GM12878 (cell line): Measurements from ENCODE around the gene CYP26C1. TPM values are rescaled to one million over a fixed set of nuclear protein-coding genes. Genes with fewer than 3 reads are reported as not detected.

Experiments
- ATAC-seq: fragments of 200-7000 bp; cut with Tn5 transposase; 3 replicates; pipeline ENCODE4 v1.9.1; 2020; ENCODE audit warnings: mild to moderate bottlenecking, moderate library complexity
- BruUV-seq: library from RNA; stranded (reverse); fragments of 400-500 nt; replicated peaks from 2 replicates; lab custom pipeline; 2021; lab: Mats Ljungman, UMichigan
- CTCF ChIA-PET: fragments of 300-600 bp; sonication (Branson Sonifier 250); formaldehyde crosslinking; extraction: SDS; loops from one replicate; lab custom pipeline; 2021; ENCODE audit warnings: inconsistent platforms; lab: Yijun Ruan, JAX
- POLR2A ChIA-PET: fragments of 350-600 bp; formaldehyde crosslinking; extraction: SDS; loops from one replicate; lab custom pipeline; 2021; ENCODE audit warnings: inconsistent platforms; lab: Charles Lee
- RAD21 ChIA-PET: fragments of 300-600 bp; sonication (Branson Sonifier 250); formaldehyde crosslinking; loops from one replicate; lab custom pipeline; 2023; ENCODE audit warnings: antibody characterized with exemption; ENCODE audit not compliant: unreplicated experiment; lab: Charles Lee
- SMC1A ChIA-PET: fragments of 300-600 bp; sonication (Branson Sonifier 250); formaldehyde crosslinking; loops from one replicate; lab custom pipeline; 2023; ENCODE audit not compliant: unreplicated experiment, uncharacterized antibody; lab: Charles Lee
- DNase-seq: peaks from one replicate; pipeline ENCODE4 v3.0.0-alpha.2; 2011; ENCODE audit warnings: low read depth, low spot score
- FAIRE-seq: peaks from 3 replicates; lab custom pipeline; 2011; peaks lifted over from hg19 to GRCh38; lab: Jason Lieb, UNC
- H2AFZ ChIP-seq: 2 replicates; pipeline ENCODE4 v1.6.0; 2011; ENCODE audit warnings: low read depth, low read length, control low read depth; ENCODE audit not compliant: control insufficient read depth
- H3K27ac ChIP-seq: 2 replicates; pipeline ENCODE4 v1.5.1; 2011; ENCODE audit warnings: control low read depth; ENCODE audit not compliant: control insufficient read depth, insufficient read depth
- H3K27me3 ChIP-seq, 2 experiments: replicated peaks in 1 of 2; 2 replicates each; pipeline versions ENCODE4 v1.6.0 to v1.6.1; 2011; ENCODE audit warnings: low read length in 1 of 2; ENCODE audit not compliant: control insufficient read depth in 2 of 2, insufficient read depth in 2 of 2
- H3K36me3 ChIP-seq, 2 experiments: 2 replicates each; pipeline ENCODE4 v1.5.1; 2011; ENCODE audit warnings: low read length in 1 of 2; ENCODE audit not compliant: control insufficient read depth in 2 of 2, insufficient read depth in 2 of 2
- H3K4me1 ChIP-seq: 2 replicates; pipeline ENCODE4 v1.6.1; 2011; ENCODE audit warnings: mild to moderate bottlenecking, low read length, moderate library complexity, mixed read lengths; ENCODE audit not compliant: control insufficient read depth, insufficient read depth
- H3K4me2 ChIP-seq: 2 replicates; pipeline ENCODE4 v1.6.0; 2011; ENCODE audit warnings: control low read depth; ENCODE audit not compliant: control insufficient read depth, insufficient read depth
- H3K4me3 ChIP-seq: fragments of 200-600 bp; sonication (generic); 2 replicates; pipeline ENCODE4 v1.5.1; 2016
- H3K79me2 ChIP-seq: 2 replicates; pipeline ENCODE4 v1.6.0; 2011; ENCODE audit warnings: low read length; ENCODE audit not compliant: control insufficient read depth, insufficient read depth
- H3K9ac ChIP-seq: 2 replicates; pipeline ENCODE4 v1.8.0; 2011; ENCODE audit warnings: low read length, control low read depth, mixed read lengths; ENCODE audit not compliant: control insufficient read depth, insufficient read depth
- H3K9me3 ChIP-seq: replicated peaks from 3 replicates; pipeline ENCODE4 v1.5.1; 2011; ENCODE audit warnings: mild to moderate bottlenecking, low read length; ENCODE audit not compliant: control insufficient read depth, insufficient read depth
- H4K20me1 ChIP-seq: 2 replicates; pipeline ENCODE4 v1.6.0; 2011; ENCODE audit not compliant: control insufficient read depth, insufficient read depth
- ATF2 ChIP-seq: IDR thresholded peaks from 2 replicates; pipeline ENCODE4 v1.6.1; 2012; ENCODE audit warnings: low read length, inconsistent platforms
- BCL3 ChIP-seq: IDR thresholded peaks from 2 replicates; pipeline ENCODE4 v1.6.1; 2011; ENCODE audit warnings: borderline replicate concordance, low read depth, mild to moderate bottlenecking, moderate library complexity, low read length; ENCODE audit not compliant: insufficient read depth, poor library complexity, severe bottlenecking
- BHLHE40 ChIP-seq, 2 experiments: fragments of 450-650 bp in 1 of 2; IDR thresholded peaks; 2 replicates each; pipeline ENCODE4 v1.6.1; 2011 to 2017; ENCODE audit warnings: low read depth in 2 of 2, borderline replicate concordance in 1 of 2, improper control_type of control experiment in 1 of 2, low read length in 1 of 2, mild to moderate bottlenecking in 1 of 2
- CHD2 ChIP-seq: IDR thresholded peaks from 2 replicates; pipeline ENCODE4 v1.6.1; 2011; ENCODE audit warnings: low read depth, low read length, improper control_type of control experiment, borderline replicate concordance
- CREM ChIP-seq: IDR thresholded peaks from 2 replicates; pipeline ENCODE4 v1.6.1; 2014; ENCODE audit warnings: antibody characterized with exemption, low read depth
- IKZF1 ChIP-seq: fragments of 450-650 bp; conservative IDR thresholded peaks from 2 replicates; pipeline ENCODE4 v1.6.1; 2017; ENCODE audit warnings: antibody characterized with exemption, mild to moderate bottlenecking
- IKZF2 ChIP-seq, 2 experiments: fragments of 450-650 bp; IDR thresholded peaks; 2 replicates each; pipeline ENCODE4 v1.6.1; 2017; ENCODE audit warnings: mild to moderate bottlenecking in 2 of 2, moderate library complexity in 2 of 2
- MEF2A ChIP-seq: IDR thresholded peaks from 2 replicates; pipeline ENCODE4 v1.6.1; 2011; ENCODE audit warnings: low read depth, mild to moderate bottlenecking, low read length, moderate library complexity; ENCODE audit not compliant: insufficient read depth
- MXI1 ChIP-seq: fragments of 150-350 bp; IDR thresholded peaks from 2 replicates; pipeline ENCODE4 v1.6.1; 2011; ENCODE audit warnings: low read depth, mild to moderate bottlenecking, inconsistent platforms, low read length, improper control_type of control experiment
- RAD21 ChIP-seq: IDR thresholded peaks from 2 replicates; pipeline ENCODE4 v1.6.1; 2011; ENCODE audit warnings: mild to moderate bottlenecking, low read depth, low read length, moderate library complexity; ENCODE audit not compliant: insufficient read depth
- RAD51 ChIP-seq: fragments of 450-650 bp; IDR thresholded peaks from 2 replicates; pipeline ENCODE4 v1.6.1; 2016; ENCODE audit warnings: moderate library complexity, mild to moderate bottlenecking, inconsistent platforms
- SPI1 ChIP-seq: IDR thresholded peaks from 2 replicates; pipeline ENCODE4 v1.6.1; 2011; ENCODE audit warnings: low read depth, mild to moderate bottlenecking, low read length, moderate library complexity, borderline replicate concordance; ENCODE audit not compliant: insufficient read depth
- ZNF207 ChIP-seq: fragments of 450-650 bp; IDR thresholded peaks from 2 replicates; pipeline ENCODE4 v1.6.1; 2014; ENCODE audit warnings: antibody characterized with exemption, mild to moderate bottlenecking, borderline replicate concordance
- ZNF24 ChIP-seq: fragments of 450-650 bp; IDR thresholded peaks from 2 replicates; pipeline ENCODE4 v1.6.1; 2017; ENCODE audit warnings: antibody characterized with exemption, mild to moderate bottlenecking
- WGBS: methylation state at CpG from one replicate; pipeline ENCODE4 v1.1.6; 2016; ENCODE audit warnings: low lambda C conversion rate; ENCODE audit not compliant: insufficient replicate concordance, insufficient coverage; ENCODE audit errors: missing lambda C conversion rate; 5-methylcytosine and 5-hydroxymethylcytosine counted together
- in situ Hi-C: fragments of 300-500 bp; cut with MboI; formaldehyde crosslinking; loops from 9 replicates; pipeline ENCODE4 v1.14.3; 2018; ENCODE audit warnings: mixed read lengths
- intact Hi-C: fragments of 100-400 bp; cut with micrococcal nuclease; formaldehyde crosslinking; loops from one replicate; pipeline ENCODE4 v1.14.2; 2022; ENCODE audit not compliant: unreplicated experiment
- polyA plus RNA-seq, 11 experiments: library from polyadenylated mRNA; depleted of rRNA in 4 of 11; unstranded in 6 of 11; stranded (reverse) in 5 of 11; fragments of >200 nt; fragmentation: Nextera tagmentation in 4 of 11; fragmentation: Illumina TruSeq in 1 of 11; extraction: Ambion mirVana in 4 of 11; extraction: Trizol in 1 of 11; gene quantifications; 1 replicate in 1 of 11; 2 replicates in 10 of 11; pipeline versions ENCODE4 v1.2.1 to v1.2.3, GENCODE V29; 2011 to 2016; ENCODE audit warnings: inconsistent platforms in 2 of 11, missing spikeins in 2 of 11, low read depth in 1 of 11
- total RNA-seq, 4 experiments: library from RNA; depleted of rRNA in 3 of 4; stranded (reverse); fragments of >200 nt in 3 of 4; fragmentation: Illumina TruSeq in 1 of 4; extraction: Trizol in 1 of 4; gene quantifications; 2 replicates each; pipeline versions ENCODE4 v1.2.1 to v1.2.3, GENCODE V29; 2013 to 2021
- TF ChIP-seq, protein P1 (sequence below): IDR thresholded peaks from 2 replicates; pipeline ENCODE4 v1.6.1; 2011; ENCODE audit warnings: mild to moderate bottlenecking, low read depth, low read length, moderate library complexity; ENCODE audit not compliant: insufficient replicate concordance

The CYP26C1 gene
- total and polyA plus RNA-seq, 10 of the 15 experiments (the other 5 are each of a cell fraction or from before 2014, with no cell fraction given) = under 0.01 to 0.08 TPM; not detected in 8

- 21% methylated on average over 3 of the region's 3 CpGs for WGBS
- Histone ChIP-seq H3K79me2 (no peaks in the 10 kb centered on the region), H3K27me3 (no peaks in the 10 kb centered on the region), H2AFZ (no peak overlapping the region), H3K9me3 (no peaks in the 10 kb centered on the region), H3K4me3 (peak overlapping the region; percentile 16; the same call in 1 of the 2 replicates), H4K20me1 (no peaks in the 10 kb centered on the region), H3K27ac (peak overlapping the region; percentile 69), H3K4me1 (peaks cover 22% of the 10 kb centered on the region), H3K4me2 (peak overlapping the region; percentile 56), H3K9ac (no peak overlapping the region), H3K36me3 (no peaks in the 10 kb centered on the region)
- DNase-seq (peak; percentile 55), ATAC-seq (peak; percentile 81), FAIRE-seq (peak; percentile 57)
- POLR2A ChIA-PET = no interaction called here
- SMC1A ChIA-PET = interaction anchor here (0.6 to 1.8 kb wide), 5 partner anchors 16 to 1147 kb away, joined by 3 to 4 read pairs (median 3); no protein-coding TSS in a partner anchor
- CTCF ChIA-PET = interaction anchor here (1.0 to 1.5 kb wide), 2 partner anchors 224 to 242 kb away, joined by 3 to 4 read pairs; no protein-coding TSS in a partner anchor
- in situ Hi-C loops = no loop called here
- no TSS peak for BruUV-seq
- intact Hi-C loops = no loop called here
- RAD21 ChIA-PET = interaction anchor here (0.6 to 1.5 kb wide), 3 partner anchors 158 to 560 kb away, joined by 3 to 4 read pairs (median 4); no protein-coding TSS in a partner anchor
- TF ChIP-seq RAD21 (no peak), CHD2 (0 out of 2 replicates have a peak, but pooled peaks have one; percentile 51), ZNF207 (no peak), MEF2A (peak; percentile 90), IKZF2 (IDR thresholded peaks at IDR 0.05) (peak; percentile 83 to 87), ATF2 (peak; percentile 81), ZNF24 (0 out of 2 replicates have a peak, but pooled peaks have one; percentile 6), IKZF1 (peak; percentile 68), BCL3 (peak; percentile 35), CREM (peak; percentile 38; the same call in 1 of the 2 replicates), SPI1 (peak; percentile 83), RAD51 (peak; percentile 60; the same call in 1 of the 2 replicates), MXI1 (peak; percentile 21; the same call in 1 of the 2 replicates), BHLHE40 (IDR thresholded peaks at IDR 0.05; ENCODE audit: borderline replicate concordance in 1 of 2, low read depth in 2 of 2, low read length in 1 of 2) (peak; percentile 70 to 73)
- TF ChIP-seq, protein P1, sequence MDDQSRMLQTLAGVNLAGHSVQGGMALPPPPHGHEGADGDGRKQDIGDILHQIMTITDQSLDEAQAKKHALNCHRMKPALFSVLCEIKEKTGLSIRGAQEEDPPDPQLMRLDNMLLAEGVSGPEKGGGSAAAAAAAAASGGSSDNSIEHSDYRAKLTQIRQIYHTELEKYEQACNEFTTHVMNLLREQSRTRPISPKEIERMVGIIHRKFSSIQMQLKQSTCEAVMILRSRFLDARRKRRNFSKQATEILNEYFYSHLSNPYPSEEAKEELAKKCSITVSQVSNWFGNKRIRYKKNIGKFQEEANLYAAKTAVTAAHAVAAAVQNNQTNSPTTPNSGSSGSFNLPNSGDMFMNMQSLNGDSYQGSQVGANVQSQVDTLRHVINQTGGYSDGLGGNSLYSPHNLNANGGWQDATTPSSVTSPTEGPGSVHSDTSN = peak; percentile 16
Measured at GRCh38 chr10:93110472-93111146, 50.0 kb downstream of the CYP26C1 start.
